Keratinocyte (primary cell): ENCODE measurements around the gene CYP19A1. TPM values are rescaled to one million over a fixed set of nuclear protein-coding genes. Genes with fewer than 3 reads are reported as not detected.

Experiments used
- DNase-seq: peaks from one replicate; pipeline ENCODE4 v3.0.0-alpha.2; 2011; ENCODE audit warnings: low read depth, missing footprints, low spot score
- FAIRE-seq: peaks from 2 replicates; lab custom pipeline; 2011; peaks lifted over from hg19 to GRCh38; lab: Jason Lieb, UNC
- H2AFZ ChIP-seq: 2 replicates; pipeline ENCODE4 v1.6.0; 2012; ENCODE audit warnings: low read length, control low read depth, inconsistent platforms; ENCODE audit not compliant: control insufficient read depth
- H3K27ac ChIP-seq: 2 replicates; pipeline ENCODE4 v1.5.1; 2011; ENCODE audit warnings: low read length; ENCODE audit not compliant: control insufficient read depth, insufficient read depth
- H3K27me3 ChIP-seq: 3 replicates; pipeline ENCODE4 v1.6.0; 2011; ENCODE audit warnings: low read length; ENCODE audit not compliant: control insufficient read depth, insufficient read depth; ENCODE audit errors: extremely low read depth
- H3K36me3 ChIP-seq, 2 experiments: 2 replicates in 1 of 2; 3 replicates in 1 of 2; pipeline ENCODE4 v1.5.1; 2011; ENCODE audit warnings: low read length in 2 of 2, mild to moderate bottlenecking in 1 of 2; ENCODE audit not compliant: control insufficient read depth in 2 of 2, insufficient read depth in 2 of 2; ENCODE audit errors: extremely low read depth in 1 of 2
- H3K4me1 ChIP-seq: 3 replicates; pipeline ENCODE4 v1.5.1; 2011; ENCODE audit warnings: low read length; ENCODE audit not compliant: control insufficient read depth, insufficient read depth; ENCODE audit errors: extremely low read depth
- H3K4me2 ChIP-seq: 3 replicates; pipeline ENCODE4 v1.6.0; 2011; ENCODE audit warnings: low read depth, low read length; ENCODE audit not compliant: control insufficient read depth, insufficient read depth; ENCODE audit errors: extremely low read depth
- H3K4me3 ChIP-seq, 3 experiments: fragments of 200-600 bp in 1 of 3; sonication (generic) in 1 of 3; 2 replicates in 2 of 3; 3 replicates in 1 of 3; pipeline ENCODE4 v1.5.1; 2011 to 2016; ENCODE audit warnings: low read length in 3 of 3, mild to moderate bottlenecking in 3 of 3, control low read depth in 2 of 3, inconsistent platforms in 1 of 3, low read depth in 1 of 3, mixed read lengths in 1 of 3, mixed run types in 1 of 3, moderate library complexity in 1 of 3; ENCODE audit not compliant: control insufficient read depth in 2 of 3, insufficient read depth in 2 of 3; ENCODE audit errors: extremely low read depth in 1 of 3
- H3K79me2 ChIP-seq: 2 replicates; pipeline ENCODE4 v1.6.0; 2012; ENCODE audit warnings: low read length; ENCODE audit not compliant: control insufficient read depth, insufficient read depth
- H3K9ac ChIP-seq: 3 replicates; pipeline ENCODE4 v1.6.0; 2011; ENCODE audit warnings: low read length; ENCODE audit not compliant: control insufficient read depth, insufficient read depth; ENCODE audit errors: extremely low read depth
- H3K9me1 ChIP-seq: 3 replicates; pipeline ENCODE4 v1.6.0; 2011; ENCODE audit warnings: low read length; ENCODE audit not compliant: control insufficient read depth, insufficient read depth; ENCODE audit errors: extremely low read depth
- H3K9me3 ChIP-seq: 2 replicates; pipeline ENCODE4 v1.5.1; 2012; ENCODE audit warnings: low read depth, low read length; ENCODE audit not compliant: control insufficient read depth
- H4K20me1 ChIP-seq: 3 replicates; pipeline ENCODE4 v1.6.0; 2011; ENCODE audit warnings: low read length; ENCODE audit not compliant: control insufficient read depth, insufficient read depth; ENCODE audit errors: extremely low read depth
- EZH2 ChIP-seq: IDR thresholded peaks from one replicate; pipeline ENCODE4 v1.6.1; 2012; ENCODE audit warnings: inconsistent platforms, mild to moderate bottlenecking, low read length, moderate library complexity
- dilution Hi-C: fragments of 300-500 bp; cut with MboI; formaldehyde crosslinking; loops from one replicate; pipeline ENCODE4 v1.7.0; 2020; ENCODE audit warnings: low sequenced_read_pairs; ENCODE audit not compliant: extremely low pct_ligation_motif_present
- polyA plus RNA-seq, 5 experiments: library from polyadenylated mRNA; depleted of rRNA in 3 of 5; stranded (reverse) in 3 of 5; stranded (forward) in 1 of 5; unstranded in 1 of 5; fragments of >200 nt; gene quantifications; 1 replicate in 1 of 5; 2 replicates in 3 of 5; 3 replicates in 1 of 5; pipeline versions ENCODE4 v1.2.1 to v1.2.3, GENCODE V29; 2011 to 2012; ENCODE audit warnings: missing spikeins in 2 of 5, low read depth in 1 of 5, low replicate concordance in 1 of 5
- TF ChIP-seq, protein P1 (sequence below), 3 experiments: IDR thresholded peaks in 1 of 3; conservative IDR thresholded peaks in 1 of 3; optimal IDR thresholded peaks in 1 of 3; 2 replicates in 2 of 3; 3 replicates in 1 of 3; pipeline versions ENCODE3 to v1.5.1; 2011; ENCODE audit warnings: low read length in 3 of 3, mild to moderate bottlenecking in 3 of 3, moderate library complexity in 2 of 3, control low read depth in 1 of 3, inconsistent platforms in 1 of 3; ENCODE audit not compliant: insufficient read depth in 2 of 3; ENCODE audit errors: extremely low read depth in 1 of 3

The CYP19A1 gene
- polyA plus RNA-seq, 1 donor (not counting 4 experiments of a cell fraction or from before 2014, with no cell fraction given), result not detected

GRCh38 chr15:51288143-51289065 is 50.0 kb downstream of the CYP19A1 start:
- Histone ChIP-seq H3K79me2 (no peaks in the 10 kb centered on the region), H4K20me1 (no peaks in the 10 kb centered on the region), H2AFZ (no peak overlapping the region), H3K27ac (no peak overlapping the region), H3K4me2 (no peak overlapping the region), H3K4me3 (no peak overlapping the region), H3K4me1 (no peaks in the 10 kb centered on the region), H3K9ac (no peak overlapping the region), H3K27me3 (peaks cover 6% of the 10 kb centered on the region), H3K36me3 (no peaks in the 10 kb centered on the region), H3K9me1 (no peaks in the 10 kb centered on the region), H3K9me3 (no peaks in the 10 kb centered on the region)
- no peak for FAIRE-seq
- dilution Hi-C loops, result no loop called here
- DNase-seq, result no peak
- no peak for TF ChIP-seq EZH2
- TF ChIP-seq, protein P1, sequence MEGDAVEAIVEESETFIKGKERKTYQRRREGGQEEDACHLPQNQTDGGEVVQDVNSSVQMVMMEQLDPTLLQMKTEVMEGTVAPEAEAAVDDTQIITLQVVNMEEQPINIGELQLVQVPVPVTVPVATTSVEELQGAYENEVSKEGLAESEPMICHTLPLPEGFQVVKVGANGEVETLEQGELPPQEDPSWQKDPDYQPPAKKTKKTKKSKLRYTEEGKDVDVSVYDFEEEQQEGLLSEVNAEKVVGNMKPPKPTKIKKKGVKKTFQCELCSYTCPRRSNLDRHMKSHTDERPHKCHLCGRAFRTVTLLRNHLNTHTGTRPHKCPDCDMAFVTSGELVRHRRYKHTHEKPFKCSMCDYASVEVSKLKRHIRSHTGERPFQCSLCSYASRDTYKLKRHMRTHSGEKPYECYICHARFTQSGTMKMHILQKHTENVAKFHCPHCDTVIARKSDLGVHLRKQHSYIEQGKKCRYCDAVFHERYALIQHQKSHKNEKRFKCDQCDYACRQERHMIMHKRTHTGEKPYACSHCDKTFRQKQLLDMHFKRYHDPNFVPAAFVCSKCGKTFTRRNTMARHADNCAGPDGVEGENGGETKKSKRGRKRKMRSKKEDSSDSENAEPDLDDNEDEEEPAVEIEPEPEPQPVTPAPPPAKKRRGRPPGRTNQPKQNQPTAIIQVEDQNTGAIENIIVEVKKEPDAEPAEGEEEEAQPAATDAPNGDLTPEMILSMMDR (optimal IDR thresholded peaks at IDR 0.05 in 1 of 3, IDR thresholded peaks at IDR 0.05 in 1 of 3, conservative IDR thresholded peaks at IDR 0.05 in 1 of 3; ENCODE audit: extremely low read depth in 1 of 3, insufficient read depth in 2 of 3, low read length in 3 of 3), result no peak

DNA sequence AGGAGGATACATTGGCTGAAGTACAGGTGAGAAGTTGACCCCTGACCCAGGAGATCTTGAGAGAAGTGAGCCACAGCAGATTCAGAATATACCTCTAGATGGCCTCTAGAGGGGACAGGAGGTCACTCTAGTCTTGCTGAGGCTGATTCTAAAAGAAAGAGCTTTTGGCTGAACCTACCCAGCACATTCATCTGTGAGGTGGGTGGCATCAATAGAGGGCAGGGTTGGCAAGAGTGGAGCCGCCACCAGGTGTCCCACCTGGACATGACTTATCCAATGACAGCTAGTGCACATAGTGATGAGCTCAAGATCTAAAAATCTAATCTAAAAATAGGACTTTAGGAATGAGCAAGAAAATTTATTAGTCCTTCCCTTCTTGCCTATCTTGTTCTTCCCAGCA is 51.6 kb downstream of the CYP19A1 start:
- DNase-seq (no peak), FAIRE-seq (no peak)
- H2AFZ ChIP-seq, result no peak overlapping the region
- no peak overlapping the region for H3K9ac ChIP-seq
- H3K79me2 ChIP-seq, result no peaks in the 10 kb centered on the region
- TF ChIP-seq, protein P1 (optimal IDR thresholded peaks at IDR 0.05 in 1 of 3, IDR thresholded peaks at IDR 0.05 in 1 of 3, conservative IDR thresholded peaks at IDR 0.05 in 1 of 3; ENCODE audit: extremely low read depth in 1 of 3, insufficient read depth in 2 of 3, low read length in 3 of 3), result peak in 2 of 3 experiments; percentile 24 to 34
- TF ChIP-seq EZH2, result no peak
- H3K4me3 ChIP-seq, result no peak overlapping the region
- dilution Hi-C loops, result no loop called here
- no peaks in the 10 kb centered on the region for H3K9me3 ChIP-seq
- no peaks in the 10 kb centered on the region for H4K20me1 ChIP-seq
- H3K4me1 ChIP-seq, result no peaks in the 10 kb centered on the region
- H3K36me3 ChIP-seq, result no peaks in the 10 kb centered on the region
- peaks cover 6% of the 10 kb centered on the region for H3K27me3 ChIP-seq
- no peaks in the 10 kb centered on the region for H3K9me1 ChIP-seq
- no peak overlapping the region for H3K4me2 ChIP-seq
- H3K27ac ChIP-seq, result no peak overlapping the region
